Suprapubic skin (tissue), 4 donors: ENCODE results near the gene SSRP1. TPM values are rescaled to one million over a fixed set of nuclear protein-coding genes. Genes with fewer than 3 reads are reported as not detected.
A peak's percentile ranks its signal among the peaks of the same experiment; 100 is the strongest.

Experiments used
- DNase-seq, 2 donors: peaks; one replicate each; pipeline ENCODE4 v3.0.0-alpha.2; 2019; ENCODE audit warnings: low spot score in 2 of 2
- H3K27ac ChIP-seq: fragments of 200-600 bp; sonication (generic); one replicate; pipeline ENCODE4 v1.5.1; 2019
- H3K27me3 ChIP-seq: fragments of 200-600 bp; sonication (generic); one replicate; pipeline ENCODE4 v1.5.1; 2019
- H3K36me3 ChIP-seq: fragments of 200-600 bp; sonication (generic); one replicate; pipeline ENCODE4 v1.5.1; 2019
- H3K4me1 ChIP-seq: fragments of 200-600 bp; sonication (generic); one replicate; pipeline ENCODE4 v1.5.1; 2019
- H3K4me3 ChIP-seq: fragments of 200-600 bp; sonication (generic); one replicate; pipeline ENCODE4 v1.5.1; 2019; ENCODE audit warnings: mild to moderate bottlenecking
- H3K9me3 ChIP-seq: fragments of 200-600 bp; sonication (generic); one replicate; pipeline ENCODE4 v1.5.1; 2019
- CTCF ChIP-seq, 2 donors: fragments of 200-600 bp in 1 of 2; fragments of 450-650 bp in 1 of 2; sonication (generic) in 1 of 2; IDR thresholded peaks; one replicate each; pipeline ENCODE4 v1.5.1; 2016 to 2019; ENCODE audit warnings: antibody characterized with exemption in 2 of 2, mild to moderate bottlenecking in 1 of 2, moderate library complexity in 1 of 2
- EP300 ChIP-seq: sonication (generic); formaldehyde crosslinking; IDR thresholded peaks from one replicate; pipeline ENCODE4 v1.6.1; 2017; ENCODE audit warnings: antibody characterized with exemption
- POLR2A ChIP-seq, 2 donors: fragments of 450-650 bp; IDR thresholded peaks; one replicate each; pipeline ENCODE4 v1.6.1; 2017; ENCODE audit warnings: antibody characterized with exemption in 2 of 2, mild to moderate bottlenecking in 2 of 2, moderate library complexity in 2 of 2
- POLR2AphosphoS5 ChIP-seq, 3 donors: sonication (generic); formaldehyde crosslinking; IDR thresholded peaks; one replicate each; pipeline ENCODE4 v1.6.1; 2017; ENCODE audit warnings: antibody characterized with exemption in 3 of 3
- WGBS: methylation state at CpG from one replicate; pipeline ENCODE4 v1.1.5; 2018; 5-methylcytosine and 5-hydroxymethylcytosine counted together
- total RNA-seq, 4 donors: library from RNA; depleted of rRNA; stranded (reverse); fragments of >200 nt; gene quantifications; one replicate each; pipeline ENCODE4 v1.1.0, GENCODE V29; 2016

Gene SSRP1
- total RNA-seq, 4 donors from 2014 or later: 59.9 to 96.5 (median 67.9) TPM

- WGBS: 20% methylated on average over 6 of the region's 6 CpGs
- peak in 1 of 2 donors; percentile 77 for DNase-seq
- peaks cover 50% of the 10 kb centered on the region for H3K4me1 ChIP-seq
- TF ChIP-seq CTCF (IDR thresholded peaks at IDR 0.05): no peak
- TF ChIP-seq EP300: no peak
- peak in 2 of 3 donors; percentile 4 to 14 for TF ChIP-seq POLR2AphosphoS5 (IDR thresholded peaks at IDR 0.05)
- no peak for TF ChIP-seq POLR2A (IDR thresholded peaks at IDR 0.05)
- no peaks in the 10 kb centered on the region for H3K9me3 ChIP-seq
- no peaks in the 10 kb centered on the region for H3K27me3 ChIP-seq
- H3K4me3 ChIP-seq: peak overlapping the region; percentile 95
- H3K36me3 ChIP-seq: peaks cover 40% of the 10 kb centered on the region
- H3K27ac ChIP-seq: peak overlapping the region; percentile 100
Measured at GRCh38 chr11:57325735-57326048, 10.0 kb downstream of the SSRP1 start.

- Histone ChIP-seq H3K36me3 (peaks cover 39% of the 10 kb centered on the region), H3K4me3 (peak within 1 kb of the TSS; percentile 95), H3K9me3 (no peaks in the 10 kb centered on the region), H3K4me1 (peaks cover 56% of the 10 kb centered on the region), H3K27ac (peak within 1 kb of the TSS; percentile 100), H3K27me3 (no peaks in the 10 kb centered on the region)
- WGBS: 5% methylated on average over 15 of the region's 61 CpGs
- peak; percentile 99 for DNase-seq
- TF ChIP-seq POLR2A (IDR thresholded peaks at IDR 0.05) (peak in 1 of 2 donors; percentile 46), POLR2AphosphoS5 (IDR thresholded peaks at IDR 0.05) (peak in 2 of 3 donors; percentile 55 to 85), CTCF (IDR thresholded peaks at IDR 0.05) (peak in 1 of 2 donors; percentile 1), EP300 (no peak)
Measured at GRCh38 chr11:57324886-57325734, 10.6 kb downstream of the SSRP1 start, which contains the start of gene TNKS1BP1. TSS of gene TNKS1BP1 (minus strand) at chr11:57324952. CDS start at chr11:57321885, 3,067 bp downstream.

- Histone ChIP-seq H3K27me3 (no peaks in the 10 kb centered on the region), H3K36me3 (peaks cover 31% of the 10 kb centered on the region), H3K4me3 (peak overlapping the region; percentile 95), H3K4me1 (peaks cover 63% of the 10 kb centered on the region), H3K27ac (peak overlapping the region; percentile 100), H3K9me3 (no peaks in the 10 kb centered on the region)
- peak in 1 of 2 donors; percentile 83 for DNase-seq
- TF ChIP-seq CTCF (IDR thresholded peaks at IDR 0.05): no peak
- no peak for TF ChIP-seq POLR2AphosphoS5 (IDR thresholded peaks at IDR 0.05)
- no peak for TF ChIP-seq POLR2A (IDR thresholded peaks at IDR 0.05)
- TF ChIP-seq EP300: no peak
- WGBS: 4% methylated on average over 9 of the region's 64 CpGs
Measured at GRCh38 chr11:57324154-57324885, 11.4 kb downstream of the SSRP1 start.

- no peaks in the 10 kb centered on the region for H3K9me3 ChIP-seq
- no peak for TF ChIP-seq EP300
- no peak for TF ChIP-seq CTCF (IDR thresholded peaks at IDR 0.05)
- no peak for TF ChIP-seq POLR2A (IDR thresholded peaks at IDR 0.05)
- no peak for TF ChIP-seq POLR2AphosphoS5 (IDR thresholded peaks at IDR 0.05)
- H3K4me3 ChIP-seq: peak overlapping the region; percentile 95
- H3K36me3 ChIP-seq: peaks cover 30% of the 10 kb centered on the region
- 10% methylated on average over 9 of the region's 9 CpGs for WGBS
- peak overlapping the region; percentile 100 for H3K27ac ChIP-seq
- no peaks in the 10 kb centered on the region for H3K27me3 ChIP-seq
- peaks cover 66% of the 10 kb centered on the region for H3K4me1 ChIP-seq
- peak in 1 of 2 donors; percentile 73 for DNase-seq
Measured at GRCh38 chr11:57323855-57324153, 11.9 kb downstream of the SSRP1 start.
